GM12878 (cell line): ENCODE measurements around the gene KRT78. TPM values are rescaled to one million over a fixed set of nuclear protein-coding genes. Genes with fewer than 3 reads are reported as not detected.

Source experiments
- polyA plus RNA-seq, 11 experiments: library from polyadenylated mRNA; depleted of rRNA in 4 of 11; unstranded in 6 of 11; stranded (reverse) in 5 of 11; fragments of >200 nt; fragmentation: Nextera tagmentation in 4 of 11; fragmentation: Illumina TruSeq in 1 of 11; extraction: Ambion mirVana in 4 of 11; extraction: Trizol in 1 of 11; gene quantifications; 1 replicate in 1 of 11; 2 replicates in 10 of 11; pipeline versions ENCODE4 v1.2.1 to v1.2.3, GENCODE V29; 2011 to 2016; ENCODE audit warnings: inconsistent platforms in 2 of 11, missing spikeins in 2 of 11, low read depth in 1 of 11
- total RNA-seq, 4 experiments: library from RNA; depleted of rRNA in 3 of 4; stranded (reverse); fragments of >200 nt in 3 of 4; fragmentation: Illumina TruSeq in 1 of 4; extraction: Trizol in 1 of 4; gene quantifications; 2 replicates each; pipeline versions ENCODE4 v1.2.1 to v1.2.3, GENCODE V29; 2013 to 2021

The KRT78 gene
- total and polyA plus RNA-seq, 10 of the 15 experiments (the other 5 are each of a cell fraction or from before 2014, with no cell fraction given), result 0.07 TPM; not detected in 9

Other genes starting within 250 kb of the KRT78 start
Only the 7 nearest of the 15 such genes appear.
- gene KRT77, start 145.5 kb downstream of the KRT78 start, total RNA-seq (2014; rRNA removed), result not detected in 2 replicates
- gene KRT77, start 145.5 kb downstream of the KRT78 start, total RNA-seq (2014; rRNA removed; fragmentation: Illumina TruSeq; extraction: Trizol), result not detected in 2 replicates
- not detected in 2 replicates for gene KRT77, start 145.5 kb downstream of the KRT78 start, total RNA-seq (2021)
- gene KRT77, start 145.5 kb downstream of the KRT78 start, polyA plus RNA-seq (2011; rRNA removed), result not detected in 2 replicates
- gene KRT77, start 145.5 kb downstream of the KRT78 start, polyA plus RNA-seq (2014; fragmentation: Illumina TruSeq; extraction: Trizol), result not detected in 2 replicates
- gene KRT77, start 145.5 kb downstream of the KRT78 start, polyA plus RNA-seq (2014; fragmentation: Nextera tagmentation; extraction: Ambion mirVana), result not detected
- not detected in 2 replicates for gene KRT77, start 145.5 kb downstream of the KRT78 start, polyA plus RNA-seq (2014; rRNA removed)
- gene KRT77, start 145.5 kb downstream of the KRT78 start, polyA plus RNA-seq (2016; fragmentation: Nextera tagmentation; extraction: Ambion mirVana), result not detected
- not detected in 2 replicates for gene KRT76, start 71.6 kb downstream of the KRT78 start, total RNA-seq (2014; rRNA removed)
- gene KRT76, start 71.6 kb downstream of the KRT78 start, total RNA-seq (2014; rRNA removed; fragmentation: Illumina TruSeq; extraction: Trizol), result not detected in 2 replicates
- gene KRT76, start 71.6 kb downstream of the KRT78 start, total RNA-seq (2021), result not detected in 2 replicates
- gene KRT76, start 71.6 kb downstream of the KRT78 start, polyA plus RNA-seq (2011; rRNA removed), result not detected in 2 replicates
- not detected in 2 replicates for gene KRT76, start 71.6 kb downstream of the KRT78 start, polyA plus RNA-seq (2014; fragmentation: Illumina TruSeq; extraction: Trizol)
- not detected for gene KRT76, start 71.6 kb downstream of the KRT78 start, polyA plus RNA-seq (2014; fragmentation: Nextera tagmentation; extraction: Ambion mirVana)
- gene KRT76, start 71.6 kb downstream of the KRT78 start, polyA plus RNA-seq (2014; rRNA removed), result not detected in 2 replicates
- not detected for gene KRT76, start 71.6 kb downstream of the KRT78 start, polyA plus RNA-seq (2016; fragmentation: Nextera tagmentation; extraction: Ambion mirVana)
- not detected in 2 replicates for gene KRT3, start 52.9 kb downstream of the KRT78 start, total RNA-seq (2014; rRNA removed)
- gene KRT3, start 52.9 kb downstream of the KRT78 start, total RNA-seq (2014; rRNA removed; fragmentation: Illumina TruSeq; extraction: Trizol), result not detected in 2 replicates
- gene KRT3, start 52.9 kb downstream of the KRT78 start, total RNA-seq (2021), result not detected in 2 replicates
- not detected in 2 replicates for gene KRT3, start 52.9 kb downstream of the KRT78 start, polyA plus RNA-seq (2011; rRNA removed)
- not detected in 2 replicates for gene KRT3, start 52.9 kb downstream of the KRT78 start, polyA plus RNA-seq (2014; fragmentation: Illumina TruSeq; extraction: Trizol)
- not detected for gene KRT3, start 52.9 kb downstream of the KRT78 start, polyA plus RNA-seq (2014; fragmentation: Nextera tagmentation; extraction: Ambion mirVana)
- gene KRT3, start 52.9 kb downstream of the KRT78 start, polyA plus RNA-seq (2014; rRNA removed), result not detected in 2 replicates
- not detected for gene KRT3, start 52.9 kb downstream of the KRT78 start, polyA plus RNA-seq (2016; fragmentation: Nextera tagmentation; extraction: Ambion mirVana)
- gene KRT4, start 34.9 kb downstream of the KRT78 start, total RNA-seq (2014; rRNA removed), result not detected in 2 replicates
- gene KRT4, start 34.9 kb downstream of the KRT78 start, total RNA-seq (2014; rRNA removed; fragmentation: Illumina TruSeq; extraction: Trizol), result not detected in 2 replicates
- gene KRT4, start 34.9 kb downstream of the KRT78 start, total RNA-seq (2021), result not detected in 2 replicates
- not detected in 2 replicates for gene KRT4, start 34.9 kb downstream of the KRT78 start, polyA plus RNA-seq (2011; rRNA removed)
- not detected in 2 replicates for gene KRT4, start 34.9 kb downstream of the KRT78 start, polyA plus RNA-seq (2014; fragmentation: Illumina TruSeq; extraction: Trizol)
- gene KRT4, start 34.9 kb downstream of the KRT78 start, polyA plus RNA-seq (2014; fragmentation: Nextera tagmentation; extraction: Ambion mirVana), result not detected
- gene KRT4, start 34.9 kb downstream of the KRT78 start, polyA plus RNA-seq (2014; rRNA removed), result not detected in 2 replicates
- not detected for gene KRT4, start 34.9 kb downstream of the KRT78 start, polyA plus RNA-seq (2016; fragmentation: Nextera tagmentation; extraction: Ambion mirVana)
- gene KRT79, start 14.7 kb downstream of the KRT78 start, total RNA-seq (2014; rRNA removed), result not detected in 2 replicates
- not detected in 2 replicates for gene KRT79, start 14.7 kb downstream of the KRT78 start, total RNA-seq (2014; rRNA removed; fragmentation: Illumina TruSeq; extraction: Trizol)
- gene KRT79, start 14.7 kb downstream of the KRT78 start, total RNA-seq (2021), result not detected in 2 replicates
- gene KRT79, start 14.7 kb downstream of the KRT78 start, polyA plus RNA-seq (2011; rRNA removed), result 0.06 and 0.07 TPM in 2 replicates
- gene KRT79, start 14.7 kb downstream of the KRT78 start, polyA plus RNA-seq (2014; fragmentation: Illumina TruSeq; extraction: Trizol), result 0.03 TPM in 1 of 2 replicates, not detected in the other
- not detected for gene KRT79, start 14.7 kb downstream of the KRT78 start, polyA plus RNA-seq (2014; fragmentation: Nextera tagmentation; extraction: Ambion mirVana)
- 0.09 TPM in 1 of 2 replicates, not detected in the other for gene KRT79, start 14.7 kb downstream of the KRT78 start, polyA plus RNA-seq (2014; rRNA removed)
- not detected for gene KRT79, start 14.7 kb downstream of the KRT78 start, polyA plus RNA-seq (2016; fragmentation: Nextera tagmentation; extraction: Ambion mirVana)
- gene KRT8, start 56.1 kb upstream of the KRT78 start, total RNA-seq (2014; rRNA removed), result 0.11 and 0.16 TPM in 2 replicates
- gene KRT8, start 56.1 kb upstream of the KRT78 start, total RNA-seq (2014; rRNA removed; fragmentation: Illumina TruSeq; extraction: Trizol), result 0.09 and 0.22 TPM in 2 replicates
- gene KRT8, start 56.1 kb upstream of the KRT78 start, total RNA-seq (2021), result 5.6 and 5.7 TPM in 2 replicates
- 0.10 and 0.41 TPM in 2 replicates for gene KRT8, start 56.1 kb upstream of the KRT78 start, polyA plus RNA-seq (2011; rRNA removed)
- gene KRT8, start 56.1 kb upstream of the KRT78 start, polyA plus RNA-seq (2014; fragmentation: Illumina TruSeq; extraction: Trizol), result 0.37 and 0.81 TPM in 2 replicates
- gene KRT8, start 56.1 kb upstream of the KRT78 start, polyA plus RNA-seq (2014; fragmentation: Nextera tagmentation; extraction: Ambion mirVana), result under 1 TPM in 1 of 2 experiments, not detected in 1; 0.15 TPM
- gene KRT8, start 56.1 kb upstream of the KRT78 start, polyA plus RNA-seq (2014; rRNA removed), result 0.57 and 0.67 TPM in 2 replicates
- gene KRT8, start 56.1 kb upstream of the KRT78 start, polyA plus RNA-seq (2016; fragmentation: Nextera tagmentation; extraction: Ambion mirVana), result under 1 TPM; 0.35 to 0.99 TPM
- 0.22 and 0.45 TPM in 2 replicates for gene KRT18, start 100.1 kb upstream of the KRT78 start, total RNA-seq (2014; rRNA removed)
- gene KRT18, start 100.1 kb upstream of the KRT78 start, total RNA-seq (2014; rRNA removed; fragmentation: Illumina TruSeq; extraction: Trizol), result 0.09 and 0.22 TPM in 2 replicates
- 4.0 and 4.6 TPM in 2 replicates for gene KRT18, start 100.1 kb upstream of the KRT78 start, total RNA-seq (2021)
- 0.15 and 0.23 TPM in 2 replicates for gene KRT18, start 100.1 kb upstream of the KRT78 start, polyA plus RNA-seq (2011; rRNA removed)
- gene KRT18, start 100.1 kb upstream of the KRT78 start, polyA plus RNA-seq (2014; fragmentation: Illumina TruSeq; extraction: Trizol), result 0.25 TPM in 1 of 2 replicates, not detected in the other
- under 1 TPM in 1 of 2 experiments, not detected in 1; 0.09 TPM for gene KRT18, start 100.1 kb upstream of the KRT78 start, polyA plus RNA-seq (2014; fragmentation: Nextera tagmentation; extraction: Ambion mirVana)
- 0.14 and 0.18 TPM in 2 replicates for gene KRT18, start 100.1 kb upstream of the KRT78 start, polyA plus RNA-seq (2014; rRNA removed)
- gene KRT18, start 100.1 kb upstream of the KRT78 start, polyA plus RNA-seq (2016; fragmentation: Nextera tagmentation; extraction: Ambion mirVana), result under 1 TPM; 0.46 to 0.59 TPM